Glomerular visceral epithelial cell (primary cell): Measurements from ENCODE around the gene FAM204A.
A peak's percentile ranks its signal among the peaks of the same experiment; 100 is the strongest.

Experiments
- DNase-seq: peaks from one replicate; pipeline ENCODE4 v3.0.0-alpha.2; 2016; ENCODE audit errors: extremely low spot score

The FAM204A gene

DNA sequence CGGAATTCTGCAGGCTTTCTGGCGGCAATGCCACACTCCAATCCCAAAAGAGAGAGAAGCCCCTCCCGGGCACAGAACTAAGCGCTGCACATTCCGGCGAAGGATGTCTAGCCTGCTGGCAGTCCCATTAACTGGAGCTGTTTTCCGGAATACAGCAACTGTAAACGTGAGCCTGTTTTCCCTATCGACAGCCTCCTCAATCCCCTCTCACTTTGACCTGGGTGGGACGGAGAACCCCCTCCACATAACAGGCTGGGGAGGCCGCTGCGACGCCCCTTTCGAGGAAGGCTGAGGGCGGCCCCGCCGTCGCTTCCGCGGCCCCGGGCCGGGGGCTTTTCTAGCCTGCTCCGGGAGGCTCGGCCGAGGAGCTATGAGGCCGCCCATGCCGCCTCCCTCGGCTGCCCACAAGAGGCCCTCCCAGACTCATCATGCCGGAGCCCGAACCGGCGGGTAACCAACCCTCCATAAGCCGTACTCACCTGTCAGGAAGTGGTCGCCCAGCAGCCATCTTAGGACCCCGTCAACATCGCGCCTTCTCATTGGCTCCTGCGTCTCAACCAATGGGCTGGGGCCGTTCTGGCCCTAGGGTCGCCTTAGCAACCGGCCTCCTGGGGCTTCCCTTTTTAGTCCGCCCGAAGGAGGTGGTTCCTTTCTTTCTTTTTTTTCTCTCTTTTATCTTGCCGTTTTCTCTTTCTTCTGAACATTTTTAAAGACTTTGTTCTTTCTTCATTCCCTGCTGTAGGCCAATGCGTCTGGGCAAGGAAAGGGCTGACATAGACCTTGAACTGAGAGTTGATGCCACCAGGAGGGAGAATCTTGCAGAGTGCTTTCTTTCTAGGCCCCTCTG, at the start of gene FAM204A:
Gene FAM204A, minus strand, starts transcription at position 534 of the 847 bp plus-strand sequence. CDS start 5,909 bp downstream, outside the sequence.
- peak; percentile 93 for DNase-seq

DNA sequence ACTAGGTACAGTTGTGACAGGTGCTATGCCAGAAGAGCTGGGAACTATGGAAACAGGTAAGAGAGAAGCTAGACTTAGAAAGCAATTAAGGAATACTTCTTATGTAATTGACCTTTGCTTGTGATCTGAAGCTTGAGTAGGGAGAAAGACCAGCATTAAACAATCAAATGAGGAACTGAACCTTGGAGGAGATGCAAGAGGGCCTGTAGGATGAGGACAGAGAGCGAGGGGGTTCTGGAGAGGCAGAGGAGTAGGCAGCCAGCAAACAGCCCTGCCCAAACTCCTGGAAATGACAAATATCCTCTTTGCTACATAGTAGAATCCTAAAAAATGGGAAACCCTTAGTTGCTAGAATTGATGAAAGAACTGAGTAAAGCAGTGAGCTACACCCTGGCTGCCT, 41.6 kb upstream of the FAM204A start:
- no peak for DNase-seq

DNA sequence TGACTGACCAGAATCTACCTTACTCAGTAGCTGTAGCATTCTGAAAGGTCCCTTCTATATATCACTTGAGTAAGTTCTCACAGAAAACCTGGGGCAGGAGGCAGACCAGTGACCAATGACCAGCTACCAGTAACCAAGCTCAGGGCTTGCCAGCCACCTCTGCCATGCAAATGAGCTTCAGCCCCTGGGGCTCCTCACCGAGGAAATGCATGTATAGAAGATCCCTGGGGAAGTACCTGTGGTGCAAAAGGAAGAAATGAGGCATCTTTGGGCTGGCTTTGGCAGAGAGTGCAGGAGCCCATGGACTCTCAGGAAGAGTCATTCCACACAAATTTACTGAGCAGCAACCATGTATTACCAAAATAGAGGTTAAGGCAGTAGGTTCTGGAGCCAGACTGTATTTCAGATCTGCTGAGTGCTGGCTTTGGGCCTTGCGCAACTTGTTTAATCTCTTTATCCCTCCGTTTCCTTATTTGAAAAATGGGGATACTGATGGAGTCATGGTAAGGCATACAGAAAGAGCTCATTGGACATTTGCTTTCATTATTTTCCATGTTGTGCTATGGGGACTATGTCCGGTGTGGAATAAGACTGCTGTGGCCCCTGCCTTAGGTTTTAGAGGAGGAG, 41.1 kb upstream of the FAM204A start:
- no peak for DNase-seq

DNA sequence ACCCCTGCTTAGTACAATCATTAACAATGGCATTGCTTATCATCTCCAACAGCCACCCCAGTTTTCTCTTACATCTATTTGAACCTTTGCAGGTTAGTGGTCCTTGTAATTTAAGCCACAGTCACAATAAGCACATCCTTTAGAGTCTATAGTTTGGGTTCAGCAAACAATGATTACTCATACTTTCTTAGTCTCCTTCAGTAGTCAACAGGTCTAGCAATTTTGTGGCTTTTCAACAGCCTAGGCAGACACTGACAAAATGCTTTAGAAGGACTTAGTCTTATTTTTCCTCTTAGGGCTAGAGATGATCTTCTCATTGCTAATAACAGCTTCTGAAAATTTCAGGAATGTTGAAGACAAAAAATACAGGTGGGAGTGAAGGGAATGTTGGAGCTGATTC, 32.3 kb upstream of the FAM204A start:
- DNase-seq = no peak

DNA sequence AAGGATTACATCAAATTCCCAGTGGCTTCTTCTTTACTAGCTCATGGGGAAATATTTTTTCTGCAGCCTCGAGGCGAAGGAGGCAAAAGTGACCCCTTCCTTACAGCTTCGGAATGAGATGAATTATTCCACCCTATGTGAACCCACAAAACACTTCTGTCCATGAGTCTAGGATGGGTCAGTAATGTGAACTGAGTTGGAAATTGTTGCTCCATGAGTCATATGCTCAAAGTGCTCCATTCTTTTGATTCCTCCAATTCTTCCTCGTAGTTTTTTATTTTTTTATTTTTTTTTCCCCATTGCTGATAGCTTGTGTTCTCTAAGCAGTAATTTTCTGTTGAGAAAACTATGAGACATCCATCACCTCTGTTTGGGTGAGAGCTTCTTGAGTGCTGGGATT, 31.7 kb upstream of the FAM204A start:
- DNase-seq = peak; percentile 54

DNA sequence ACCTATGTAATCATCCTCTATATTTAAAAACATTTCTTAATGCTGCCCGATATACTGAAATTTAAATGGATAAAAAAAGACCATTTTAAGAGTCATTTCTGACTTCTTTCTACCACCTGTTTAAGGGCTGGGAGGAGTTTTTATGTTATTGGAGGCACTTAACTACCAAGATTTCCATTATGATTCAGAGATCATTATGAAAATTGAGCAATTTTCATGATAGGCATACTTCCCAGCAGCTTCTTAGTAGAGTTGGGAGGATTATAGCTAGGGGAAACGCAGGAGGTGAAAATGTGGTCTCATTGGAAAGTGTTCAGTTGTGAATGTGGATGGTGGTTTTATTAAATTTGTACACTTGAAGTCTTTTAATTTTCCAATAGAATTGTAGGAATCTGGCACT, 28.4 kb upstream of the FAM204A start:
- DNase-seq = no peak

DNA sequence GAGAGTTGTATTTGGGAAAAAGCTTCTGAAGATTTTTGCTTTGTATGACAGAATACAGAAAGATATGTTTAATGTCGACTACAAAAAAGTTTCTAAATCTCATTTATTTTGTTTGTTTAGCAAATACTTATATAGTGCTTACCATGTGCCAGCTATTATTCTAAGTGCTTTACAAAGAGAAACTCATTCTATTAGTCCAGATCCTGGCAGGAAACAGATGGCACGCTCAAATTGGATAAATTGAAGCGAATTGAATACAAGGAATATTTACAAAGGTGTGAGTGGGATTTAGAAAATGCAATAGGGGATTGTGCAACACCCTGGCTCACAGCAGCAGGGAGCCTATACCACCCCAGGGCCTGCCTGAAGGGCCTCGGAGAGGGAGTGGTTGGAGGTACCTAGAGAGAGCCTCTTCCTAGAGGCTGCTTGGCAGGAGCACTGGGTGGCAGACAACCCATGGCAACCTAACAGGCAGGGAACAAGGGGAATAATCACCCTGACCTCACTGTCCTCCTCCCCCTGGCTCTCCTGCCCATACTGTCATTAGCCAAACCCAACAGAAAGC, 27.6 kb upstream of the FAM204A start:
- DNase-seq = no peak

DNA sequence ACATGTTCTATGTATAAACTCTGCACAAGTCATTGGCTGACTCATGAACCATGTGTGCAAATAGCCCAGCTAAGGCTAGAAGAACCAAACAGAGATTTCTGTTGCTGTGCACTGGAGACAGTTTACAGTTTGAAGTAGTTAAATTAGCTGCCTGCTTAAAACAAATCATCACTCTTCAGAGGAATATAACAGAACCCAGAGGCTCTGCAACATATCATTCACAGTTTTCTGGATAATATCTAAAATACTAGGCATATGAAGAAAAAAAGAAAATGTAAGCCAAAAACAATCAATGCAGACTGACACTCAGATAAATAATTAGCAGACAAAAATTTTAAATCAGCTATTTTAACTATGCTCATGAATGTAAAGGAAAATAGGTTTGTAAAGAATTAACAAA, 23.6 kb upstream of the FAM204A start:
- DNase-seq = no peak

DNA sequence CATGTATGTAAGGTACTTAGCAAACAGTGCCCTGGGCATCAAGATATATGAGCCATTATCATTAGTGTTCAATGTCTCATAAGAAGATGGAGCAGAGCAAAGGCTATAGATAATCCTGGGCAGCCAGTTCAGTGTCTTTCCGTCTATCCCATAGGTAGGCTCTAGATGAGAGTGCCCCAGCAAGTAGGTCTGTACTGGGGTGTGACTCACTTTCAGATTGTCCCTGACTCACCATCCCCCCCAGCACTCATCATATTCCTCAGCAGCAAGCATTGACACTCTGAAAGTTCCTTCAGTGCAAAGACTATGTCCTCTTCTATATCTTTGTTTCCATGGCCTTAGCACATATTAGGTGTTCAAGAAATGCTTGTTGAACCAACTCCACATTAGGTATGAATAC, 20.0 kb upstream of the FAM204A start:
- DNase-seq = no peak

DNA sequence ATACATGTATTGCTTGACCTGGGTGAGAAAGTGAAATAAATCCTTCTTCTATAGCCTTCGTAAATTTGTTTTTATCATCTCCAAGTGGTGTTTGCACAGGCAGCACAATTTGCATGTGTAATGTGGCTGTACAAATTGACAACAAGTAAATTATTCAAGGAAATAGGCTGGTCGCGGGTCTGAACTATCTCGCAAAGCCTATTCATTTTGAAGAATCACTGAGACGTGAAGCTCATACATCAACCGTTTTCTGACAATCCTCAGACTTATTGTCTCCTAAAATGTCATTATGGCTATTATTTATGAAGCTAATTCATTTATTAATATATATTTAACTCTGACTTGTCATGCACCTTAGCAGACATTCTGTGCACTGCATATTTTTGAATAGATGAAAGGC, 16.2 kb upstream of the FAM204A start:
- DNase-seq = no peak

DNA sequence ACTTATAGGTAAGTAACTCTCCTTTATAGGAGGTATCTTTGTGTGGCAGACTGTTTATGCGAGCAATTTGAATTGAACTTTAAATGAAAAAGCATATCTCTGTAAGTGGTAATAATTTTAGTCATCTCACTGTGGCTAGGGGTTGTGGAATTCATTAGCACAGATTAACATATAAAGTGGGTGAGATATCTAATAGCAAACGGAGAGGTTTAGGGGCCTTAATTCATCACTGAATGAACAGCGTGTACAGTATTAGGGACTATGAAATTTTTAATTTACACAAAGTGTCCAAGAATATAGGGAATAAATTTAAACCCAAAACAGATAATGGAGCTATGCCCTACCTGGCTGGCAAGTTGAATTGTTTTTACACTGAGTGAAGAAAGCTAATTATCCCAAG, 15.7 kb upstream of the FAM204A start:
- no peak for DNase-seq

DNA sequence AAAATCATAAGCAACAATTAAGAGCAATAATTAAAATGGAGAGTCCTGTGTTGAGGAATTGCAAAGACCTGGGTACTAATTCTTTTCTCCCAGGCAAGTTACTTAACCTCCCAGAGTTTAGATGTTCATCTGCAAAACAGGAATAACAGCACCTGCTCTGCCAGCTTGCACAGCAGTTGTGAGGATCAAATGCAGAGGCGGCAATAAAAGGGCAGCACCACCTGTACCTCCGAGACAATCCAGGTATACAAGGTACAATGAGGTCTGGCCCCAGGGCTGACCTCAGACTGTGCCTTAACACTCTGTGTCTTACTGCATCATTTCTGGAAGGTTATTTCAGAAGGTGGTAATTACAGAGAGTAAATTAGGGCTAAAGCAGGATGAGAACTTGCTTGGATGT, 14.5 kb upstream of the FAM204A start:
- DNase-seq = no peak

DNA sequence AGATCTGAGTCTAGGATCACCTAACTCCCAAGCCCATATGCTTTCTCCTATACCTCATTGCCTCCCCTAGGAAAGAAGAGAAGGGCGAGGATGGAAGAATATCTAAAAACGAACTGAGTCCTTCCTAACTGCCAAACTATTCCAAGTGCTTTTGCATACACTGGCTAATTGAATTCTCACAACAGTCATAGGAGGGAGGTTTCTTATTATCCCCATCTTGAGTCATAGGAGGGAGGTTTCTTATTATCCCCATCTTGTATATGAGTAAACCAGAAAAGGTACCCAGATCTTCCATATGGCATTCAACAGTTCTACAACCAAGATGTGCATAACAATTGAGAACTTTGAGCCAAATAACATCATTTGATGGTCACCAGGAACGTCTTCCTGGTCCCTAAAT, 13.1 kb upstream of the FAM204A start:
- no peak for DNase-seq

DNA sequence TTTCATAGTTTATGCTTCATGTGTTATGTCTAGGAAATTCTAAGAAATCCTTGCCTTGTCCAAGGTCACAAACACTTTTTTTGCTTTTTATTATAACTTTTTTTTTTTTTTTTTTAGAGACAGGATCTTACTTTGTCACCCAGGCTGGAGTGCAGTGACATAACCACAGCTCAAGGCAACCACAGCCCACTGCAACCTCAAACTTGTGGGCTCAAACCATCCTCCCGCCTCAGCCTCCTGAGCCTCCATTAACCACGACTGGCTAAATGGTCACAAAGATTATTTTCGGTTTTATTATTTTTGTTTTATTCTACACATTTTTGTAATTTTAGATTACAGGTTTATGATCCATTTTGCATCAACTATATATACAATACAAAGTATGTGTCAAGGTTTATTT, 7.1 kb upstream of the FAM204A start:
- DNase-seq = no peak

DNA sequence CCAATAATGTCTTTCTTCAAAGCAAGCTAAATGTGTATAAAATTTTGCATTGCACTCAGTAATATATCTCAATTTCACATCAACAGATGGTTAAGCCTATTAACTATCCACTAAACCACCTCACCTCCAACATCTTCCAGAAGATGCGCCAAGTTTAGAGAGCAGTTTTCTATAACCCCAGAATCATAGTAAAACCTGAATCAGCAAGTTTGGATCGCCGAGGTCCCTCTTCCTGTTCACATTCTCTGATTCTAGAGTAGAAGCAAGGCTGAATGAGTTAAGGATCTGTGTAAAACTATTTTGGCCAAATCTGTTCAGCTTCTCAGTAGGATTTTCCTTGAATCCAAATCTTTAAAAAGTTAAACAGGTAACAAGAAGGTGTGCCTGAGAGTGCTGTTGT, 1.4 kb upstream of the FAM204A start:
- no peak for DNase-seq

DNA sequence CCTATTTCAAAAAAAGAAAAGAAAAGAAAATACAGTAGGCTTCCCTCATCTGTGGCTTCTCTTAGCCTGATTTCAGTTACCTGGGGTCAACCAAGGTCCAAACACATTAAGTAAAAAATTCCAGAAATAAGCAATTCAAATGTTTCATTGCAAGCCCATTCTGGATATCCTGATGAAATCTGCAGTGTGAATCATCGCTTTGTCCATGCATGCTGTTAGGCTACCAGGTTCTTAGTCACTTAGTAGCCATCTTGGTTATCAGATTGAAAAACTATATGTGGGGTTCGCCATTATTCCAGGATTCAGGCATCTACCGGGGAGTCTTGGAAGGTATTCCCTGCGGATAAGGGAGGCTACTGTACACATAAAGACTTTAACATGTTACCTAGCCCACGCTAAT, 991 bp upstream of the FAM204A start:
- DNase-seq = no peak

DNA sequence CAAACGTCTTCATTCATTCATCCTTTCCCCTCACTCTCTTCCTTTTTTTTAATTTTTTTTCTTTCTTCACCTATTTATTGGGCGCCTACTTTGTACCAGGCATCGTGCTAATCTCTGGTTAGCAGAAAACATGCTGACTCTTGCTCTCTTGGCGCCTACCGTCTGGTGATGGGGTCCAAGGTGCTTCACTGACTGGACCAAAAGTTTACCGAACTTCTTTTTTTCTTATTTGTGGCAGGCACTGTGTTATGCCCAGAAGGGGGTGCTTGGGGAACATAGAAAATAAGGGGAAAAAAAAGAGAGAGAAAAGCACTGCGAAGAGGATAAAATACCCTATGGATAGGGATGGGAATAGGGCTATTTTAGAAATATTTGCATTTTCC, 505 bp upstream of the FAM204A start:
- DNase-seq = no peak

DNA sequence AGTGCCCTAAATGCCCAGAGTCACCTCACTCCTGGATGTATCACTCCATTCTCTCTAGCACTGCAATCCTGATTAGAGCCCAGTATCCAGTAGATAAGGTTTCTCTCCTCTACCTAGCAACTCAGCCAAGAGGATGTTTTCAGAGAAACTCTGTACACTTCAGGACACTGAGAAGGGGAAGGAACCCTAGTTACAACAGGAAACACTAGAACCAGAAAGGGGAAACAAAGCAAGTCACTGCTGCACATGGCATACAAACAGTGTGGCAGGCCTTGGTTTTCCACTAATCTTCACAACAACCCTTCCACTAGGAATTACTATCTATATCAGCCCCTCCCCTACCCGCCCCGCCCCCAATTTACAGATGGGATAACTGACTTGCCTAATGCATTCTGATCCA, 1.6 kb downstream of the FAM204A start:
- no peak for DNase-seq

DNA sequence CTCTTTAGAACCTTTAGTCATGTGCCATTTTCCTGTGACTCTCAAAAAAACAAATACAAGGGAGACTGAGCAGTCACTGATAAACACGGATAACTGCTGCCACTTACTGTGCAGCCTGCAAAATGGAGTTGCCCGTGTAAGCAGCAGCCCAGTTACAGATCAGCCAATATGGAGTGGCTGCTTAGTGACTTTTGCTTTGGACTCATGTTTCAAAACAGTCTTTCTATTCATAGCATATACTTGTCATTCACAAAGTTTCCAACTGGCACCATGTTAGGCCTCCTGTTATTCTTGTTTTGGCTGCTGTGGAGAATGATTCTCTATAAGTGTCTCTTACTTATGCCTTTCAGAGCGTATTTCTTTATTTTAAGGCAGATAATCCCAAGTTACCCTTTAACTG, 3.0 kb downstream of the FAM204A start:
- DNase-seq = no peak

DNA sequence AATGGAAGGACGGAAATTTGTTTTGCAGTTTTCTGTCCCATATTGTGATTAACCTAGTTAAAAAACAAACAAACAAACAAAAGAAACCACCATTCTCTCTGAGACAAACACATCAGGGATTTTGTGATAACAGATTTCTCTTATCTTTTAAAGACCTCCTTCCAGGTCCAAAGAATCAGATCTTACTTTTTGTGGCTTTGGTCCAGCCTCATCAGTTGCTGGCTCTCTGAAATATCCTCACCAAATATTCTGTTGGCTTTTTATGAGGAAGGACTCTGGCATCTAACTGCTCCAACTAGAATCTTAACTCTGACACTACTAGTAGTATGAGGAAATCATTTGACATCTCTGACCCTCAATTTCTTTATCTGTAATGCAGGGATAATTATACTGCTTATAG, 4.8 kb downstream of the FAM204A start:
- no peak for DNase-seq

DNA sequence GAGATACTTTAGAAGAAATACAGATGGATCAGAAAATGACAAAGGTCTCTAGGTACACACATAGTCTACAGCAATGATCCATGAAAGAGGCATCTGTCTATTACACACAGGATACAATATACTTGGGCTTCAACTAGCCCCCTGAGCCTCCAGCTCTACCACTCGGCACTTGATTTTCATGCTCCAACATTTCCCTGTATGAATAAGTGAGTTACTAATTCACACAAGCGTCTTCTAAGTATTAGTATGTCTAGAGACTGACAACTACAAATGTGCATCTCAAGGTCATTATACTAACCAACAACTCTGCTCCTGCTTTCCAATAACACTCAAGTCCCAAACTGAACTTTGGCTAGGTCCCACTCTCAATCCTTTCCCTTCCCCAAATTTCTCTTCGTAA, 8.3 kb downstream of the FAM204A start:
- no peak for DNase-seq

DNA sequence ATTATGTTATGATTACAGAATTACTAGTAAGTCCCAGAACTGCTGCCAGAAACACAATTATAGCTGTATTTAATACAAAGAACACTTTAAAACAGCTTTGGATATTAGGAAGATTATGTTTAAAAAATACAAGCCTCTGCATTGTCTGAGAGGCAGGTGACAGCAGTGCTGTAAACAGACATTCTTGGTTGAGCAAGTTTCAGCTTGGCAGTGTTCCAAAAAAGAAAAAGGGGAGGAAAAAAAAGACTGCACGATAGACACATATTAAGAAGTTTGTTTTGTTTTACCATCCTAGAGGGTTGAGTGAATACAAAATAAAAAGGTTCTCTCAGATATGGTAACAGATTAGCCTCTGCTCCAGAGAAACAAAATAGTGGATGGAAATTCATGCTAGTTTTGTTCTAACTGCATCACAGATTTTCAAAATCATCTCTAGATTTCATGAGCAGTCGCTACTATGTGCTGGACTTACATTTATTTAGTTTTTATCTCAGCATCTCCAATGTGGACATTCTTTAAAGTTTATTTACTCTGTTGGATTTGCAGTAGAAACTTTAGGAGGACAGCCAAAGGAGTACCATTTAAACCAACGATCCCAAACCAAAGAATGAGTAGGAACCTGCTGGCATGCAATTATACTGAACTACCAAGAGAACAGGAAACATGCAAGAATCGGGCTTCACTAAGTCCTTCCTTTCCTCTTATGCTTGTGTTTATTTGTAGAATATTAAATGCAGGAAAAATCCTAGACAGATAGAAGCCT, 9.0 kb downstream of the FAM204A start:
- no peak for DNase-seq

DNA sequence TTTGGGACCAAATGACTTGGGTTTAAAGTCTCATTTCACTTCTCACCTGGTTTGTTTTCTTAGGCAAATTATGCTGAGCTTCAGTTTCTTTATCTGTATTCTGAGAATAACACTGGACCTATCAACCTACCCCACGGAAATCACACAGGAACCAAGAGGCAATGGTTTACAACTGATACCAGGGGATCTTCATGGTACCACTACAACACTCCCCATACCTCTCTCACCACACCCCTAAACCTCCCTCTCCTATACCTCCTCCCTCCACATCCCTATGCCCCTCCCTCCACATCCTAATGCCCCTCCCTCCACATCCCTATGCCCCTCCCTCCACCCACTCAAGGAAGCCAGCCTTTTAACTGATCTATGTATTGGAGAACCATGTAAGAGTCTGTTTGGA, 9.9 kb downstream of the FAM204A start:
- DNase-seq = no peak
